HG03025 (cell line): ENCODE data around the gene ASAP3.

ENCODE experiments used
- ATAC-seq: cut with Tn5 transposase; IDR thresholded peaks from one replicate; pipeline ENCODE4 v1.9.1; 2021; ENCODE audit warnings: mild to moderate bottlenecking, moderate library complexity; ENCODE audit not compliant: unreplicated experiment, low FRiP score

ASAP3 gene

GRCh38 chr1:23478896-23479665, 4.9 kb downstream of the ASAP3 start:
- no peak for ATAC-seq

GRCh38 chr1:23477359-23478144, 6.4 kb downstream of the ASAP3 start:
- no peak for ATAC-seq

GRCh38 chr1:23475641-23476040, 8.3 kb downstream of the ASAP3 start:
- ATAC-seq = no peak

- no peak for ATAC-seq
Measured at GRCh38 chr1:23475134-23475628, 8.8 kb downstream of the ASAP3 start.

GRCh38 chr1:23473037-23473800, 10.8 kb downstream of the ASAP3 start:
- ATAC-seq = no peak

- ATAC-seq = no peak
Measured at GRCh38 chr1:23472351-23473036, 11.5 kb downstream of the ASAP3 start.

GRCh38 chr1:23471473-23472075, 12.4 kb downstream of the ASAP3 start:
- ATAC-seq = no peak

GRCh38 chr1:23470282-23471070, 13.5 kb downstream of the ASAP3 start:
- ATAC-seq = no peak

GRCh38 chr1:23469372-23469982, 14.5 kb downstream of the ASAP3 start:
- no peak for ATAC-seq

- ATAC-seq = no peak
Measured at GRCh38 chr1:23466423-23466989, 17.5 kb downstream of the ASAP3 start.

- no peak for ATAC-seq
Measured at GRCh38 chr1:23463286-23463685, 20.7 kb downstream of the ASAP3 start.

GRCh38 chr1:23462766-23463165, 21.2 kb downstream of the ASAP3 start:
- ATAC-seq = no peak

GRCh38 chr1:23461050-23461449, 22.9 kb downstream of the ASAP3 start:
- no peak for ATAC-seq

GRCh38 chr1:23460519-23460918, 23.5 kb downstream of the ASAP3 start:
- no peak for ATAC-seq

GRCh38 chr1:23459338-23459757, 24.6 kb downstream of the ASAP3 start:
- no peak for ATAC-seq

GRCh38 chr1:23456226-23456625, 27.8 kb downstream of the ASAP3 start:
- no peak for ATAC-seq

GRCh38 chr1:23453455-23454000, 30.5 kb downstream of the ASAP3 start:
- no peak for ATAC-seq

- ATAC-seq = no peak
Measured at GRCh38 chr1:23452011-23452411, 32.0 kb downstream of the ASAP3 start.
